NOMO-1 (cell line): ENCODE results near the gene AMPD3.
A peak's percentile ranks its signal among the peaks of the same experiment; 100 is the strongest.

ENCODE experiments used
- DNase-seq, 2 experiments: peaks; one replicate each; lab custom pipeline; 2025; ENCODE audit not compliant: unreplicated experiment in 2 of 2; lab: John Stamatoyannopoulos, UW

Gene AMPD3

DNA sequence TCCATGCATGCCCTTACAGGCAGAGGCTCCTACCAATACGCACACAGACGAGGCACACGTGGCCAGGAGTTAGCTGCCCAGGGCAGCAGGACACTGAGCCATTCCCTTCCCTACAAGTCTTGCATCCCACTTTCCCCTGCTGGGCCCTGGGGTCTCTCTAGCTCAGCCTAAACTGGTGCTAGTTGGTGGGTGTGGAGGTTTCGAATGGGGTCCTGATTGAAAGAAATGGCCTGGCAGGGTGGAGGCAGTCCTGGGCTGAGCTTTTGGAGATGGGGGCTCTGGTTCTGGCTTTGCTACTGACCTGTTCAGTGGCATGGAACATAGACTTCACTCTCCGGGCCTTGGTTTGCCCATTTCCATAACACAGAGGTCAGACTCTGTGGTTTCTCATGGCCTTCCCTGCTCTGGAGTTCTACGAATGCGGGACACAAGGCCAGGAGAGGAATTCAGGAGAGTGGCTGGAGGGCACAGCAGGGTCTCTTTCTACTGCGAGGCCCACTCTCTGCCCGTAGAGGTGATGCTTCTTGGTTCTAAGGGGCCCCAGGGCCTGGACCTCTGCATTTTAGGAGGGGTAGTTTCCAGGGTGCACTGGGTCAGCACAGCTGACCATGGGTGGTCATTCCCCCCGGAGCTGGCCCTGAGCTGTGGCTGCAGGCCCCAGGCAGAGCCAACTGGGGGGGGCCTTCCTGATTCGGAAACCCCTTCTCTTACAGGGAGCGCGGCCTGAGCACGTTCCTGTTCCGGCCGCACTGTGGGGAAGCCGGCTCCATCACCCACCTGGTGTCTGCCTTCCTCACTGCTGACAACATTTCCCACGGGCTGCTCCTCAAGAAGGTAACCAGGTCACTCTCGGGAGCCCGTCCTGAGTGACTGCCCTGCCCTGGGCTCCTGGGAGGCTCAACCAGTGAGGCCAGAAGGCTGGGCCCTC lies 46.0 kb downstream of the AMPD3 start:
- no peak for DNase-seq

DNA sequence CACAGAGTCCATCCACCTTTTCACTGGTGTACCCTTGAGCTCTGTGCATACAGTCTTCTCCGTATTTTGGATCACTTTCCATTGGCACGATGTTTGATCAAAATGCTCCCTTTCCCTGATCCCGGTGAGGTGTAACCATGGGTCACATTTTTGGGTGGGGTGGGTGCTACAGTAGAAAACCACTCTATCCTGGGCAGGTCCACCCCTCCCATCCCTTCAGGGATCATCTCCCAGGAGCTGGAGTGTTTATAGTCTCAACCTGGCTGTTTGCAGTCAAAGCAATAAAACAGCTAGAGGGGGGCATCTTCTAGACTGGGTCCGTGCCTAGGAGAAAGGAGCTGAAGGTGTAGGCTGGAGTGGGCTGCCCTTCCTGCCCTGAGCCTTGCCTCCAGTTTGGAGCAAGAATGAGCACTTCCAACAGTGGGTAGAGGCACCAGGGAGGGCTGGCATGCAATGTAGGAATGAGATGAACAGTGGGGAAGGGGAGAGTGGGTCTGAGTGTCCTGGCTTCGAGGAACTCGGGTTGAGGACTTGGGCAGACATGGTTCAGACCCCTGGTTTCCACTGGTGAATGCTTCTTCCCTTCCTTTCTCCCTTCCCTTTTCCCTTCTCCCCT lies 47.1 kb downstream of the AMPD3 start:
- DNase-seq = no peak

DNA sequence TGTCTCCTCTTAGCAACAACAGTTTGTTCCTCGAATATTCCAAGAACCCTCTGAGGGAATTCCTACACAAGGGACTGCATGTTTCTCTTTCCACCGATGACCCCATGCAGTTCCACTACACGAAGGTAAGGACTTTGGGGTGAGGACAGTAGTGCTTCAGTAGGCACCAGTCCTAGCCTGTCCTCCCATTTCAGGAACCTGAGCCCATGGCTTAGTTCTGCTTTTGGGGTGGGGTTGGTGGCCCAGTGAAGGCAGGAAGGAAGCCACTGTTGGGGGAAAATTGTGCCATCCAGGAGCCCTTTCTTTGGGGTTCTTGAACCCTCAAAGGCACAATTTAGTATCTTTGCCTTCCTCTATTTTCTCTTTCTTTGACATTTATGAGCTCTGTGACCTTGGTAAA lies 47.7 kb downstream of the AMPD3 start:
- peak; percentile 38 to 72 for DNase-seq

DNA sequence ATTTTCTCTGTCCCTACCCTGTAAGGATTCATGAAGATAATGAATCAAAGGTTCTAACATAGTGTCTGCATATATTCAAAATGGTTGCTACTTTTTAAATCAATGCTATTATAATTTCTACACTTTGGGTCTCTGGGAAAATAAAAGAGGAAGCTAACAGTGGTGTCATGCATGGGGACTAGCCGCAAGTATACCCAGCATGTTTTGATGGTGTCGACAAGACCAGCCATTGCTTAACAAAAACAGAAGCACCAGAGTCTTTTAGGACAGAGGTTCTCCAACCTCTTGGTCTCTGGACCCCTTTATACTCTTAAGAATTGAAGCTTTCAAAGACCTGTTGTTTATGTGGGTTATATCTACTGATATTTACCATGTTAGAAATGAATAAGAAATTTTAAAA lies 48.2 kb downstream of the AMPD3 start:
- peak; percentile 58 to 93 for DNase-seq

DNA sequence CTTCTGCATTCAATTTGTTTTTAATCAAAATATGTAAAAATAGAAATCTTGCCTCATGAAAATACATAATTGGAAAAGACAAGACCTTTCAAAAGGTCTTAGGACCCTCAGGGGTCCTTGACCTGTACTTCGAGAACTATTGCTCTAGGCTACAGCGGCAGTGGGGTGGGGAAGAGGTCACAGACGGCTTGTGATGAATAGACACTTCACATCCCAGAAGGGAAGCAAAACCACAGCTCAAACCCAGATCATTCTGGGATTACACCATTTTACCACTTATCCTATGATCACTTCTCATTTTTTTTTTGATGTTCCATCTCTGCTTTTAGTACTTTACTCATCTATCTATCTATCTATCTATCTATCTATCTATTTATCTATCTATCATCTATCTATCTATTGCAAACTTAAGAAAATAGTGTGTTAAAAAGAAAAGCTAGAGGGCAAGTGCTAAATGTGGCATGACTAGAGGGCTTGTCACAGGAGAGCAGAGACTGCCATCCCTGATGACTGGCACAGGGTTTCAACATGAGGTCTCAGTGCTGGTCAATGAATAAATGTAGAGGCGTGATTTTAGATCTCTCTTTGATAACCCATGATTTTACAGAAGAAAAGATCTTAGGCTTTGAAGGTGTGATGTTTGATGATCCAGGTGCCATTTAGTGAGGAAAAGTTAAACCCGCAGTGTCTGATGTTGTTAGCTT lies 48.9 kb downstream of the AMPD3 start:
- DNase-seq = peak; percentile 58 to 71

DNA sequence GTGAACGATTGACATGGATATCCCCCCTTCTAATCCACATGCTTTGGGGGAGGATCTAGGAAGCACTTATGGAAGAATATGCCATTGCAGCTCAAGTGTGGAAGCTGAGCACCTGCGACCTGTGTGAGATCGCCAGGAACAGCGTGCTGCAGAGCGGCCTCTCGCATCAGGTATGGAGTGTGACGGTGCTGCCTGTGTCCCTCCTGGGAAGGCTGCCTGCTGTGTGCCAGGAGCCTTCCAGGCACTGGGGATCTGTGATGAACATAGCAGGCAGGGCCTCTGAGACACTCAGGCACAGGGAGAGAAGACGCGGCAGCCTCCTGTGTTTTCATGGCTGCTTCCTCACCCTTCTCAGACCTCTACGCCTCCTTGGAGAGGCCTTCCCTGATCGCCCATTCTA lies 49.4 kb downstream of the AMPD3 start:
- no peak for DNase-seq

DNA sequence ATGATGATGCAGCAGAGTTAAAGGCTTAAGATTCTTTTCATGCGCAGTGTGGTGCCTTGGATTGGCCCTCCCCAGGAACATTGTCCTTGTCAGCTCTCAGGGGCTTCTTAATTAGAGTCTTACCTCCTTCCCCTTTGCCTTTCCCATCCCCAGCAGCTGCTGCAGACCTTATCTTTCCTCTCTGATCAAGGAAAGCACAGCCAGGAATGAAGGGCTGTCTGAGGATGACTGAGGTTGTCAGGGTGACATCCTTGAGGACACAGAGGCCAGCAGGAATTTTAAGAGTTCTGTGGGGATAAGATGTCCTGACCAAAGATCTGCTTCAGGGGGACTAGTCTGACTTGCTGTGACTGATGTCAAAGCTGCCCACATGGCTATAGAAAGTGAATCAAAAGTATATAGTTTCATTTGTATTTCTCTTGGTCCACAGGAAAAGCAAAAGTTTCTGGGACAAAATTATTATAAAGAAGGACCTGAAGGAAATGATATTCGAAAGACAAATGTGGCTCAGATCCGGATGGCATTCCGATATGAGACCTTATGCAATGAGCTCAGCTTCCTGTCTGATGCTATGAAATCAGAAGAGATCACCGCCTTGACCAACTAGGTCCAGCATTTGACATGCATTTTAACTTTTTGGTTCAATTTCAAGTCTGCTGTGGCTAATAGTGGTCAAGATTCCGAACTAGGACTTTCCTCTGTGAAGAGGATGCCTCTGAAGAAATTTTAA lies 50.4 kb downstream of the AMPD3 start:
- no peak for DNase-seq

DNA sequence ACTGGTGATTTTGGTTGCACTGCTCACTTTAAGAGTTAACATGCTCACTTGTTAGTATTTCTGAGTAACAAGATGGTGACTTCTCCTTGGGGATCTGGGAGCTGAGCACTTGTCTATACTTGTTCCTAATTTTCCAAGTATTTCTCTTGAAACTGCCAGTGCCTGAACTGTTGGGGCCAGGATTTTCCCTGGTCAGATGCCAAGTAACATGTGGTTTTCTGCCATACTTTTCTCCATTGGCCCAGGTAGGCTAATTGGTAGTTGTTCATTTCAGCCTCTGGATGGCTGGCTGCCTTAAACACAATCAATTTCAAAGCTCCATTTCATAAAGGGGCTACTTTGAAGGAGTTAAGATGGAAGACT lies 50.9 kb downstream of the AMPD3 start:
- no peak for DNase-seq

DNA sequence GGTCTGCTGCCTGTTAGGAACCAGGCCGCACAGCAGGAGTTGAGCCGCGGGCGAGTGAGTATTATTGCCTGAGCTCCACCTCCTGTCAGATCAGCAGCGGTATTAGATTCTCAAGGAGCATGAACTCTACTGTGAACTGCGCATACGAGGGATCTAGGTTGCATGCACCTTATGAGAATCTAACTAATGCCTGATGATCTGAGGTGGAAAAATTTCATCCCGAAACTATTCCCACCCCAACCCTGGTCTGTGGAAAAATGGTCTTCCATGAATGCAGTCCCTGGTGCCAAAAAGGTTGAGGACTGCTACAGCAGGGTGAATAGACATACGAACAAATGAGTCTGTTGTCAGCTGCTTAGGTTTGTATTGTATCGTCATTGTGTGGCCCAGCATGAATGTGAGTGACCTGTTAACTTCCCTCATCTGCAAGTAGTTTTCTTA lies 56.1 kb downstream of the AMPD3 start:
- DNase-seq = no peak

DNA sequence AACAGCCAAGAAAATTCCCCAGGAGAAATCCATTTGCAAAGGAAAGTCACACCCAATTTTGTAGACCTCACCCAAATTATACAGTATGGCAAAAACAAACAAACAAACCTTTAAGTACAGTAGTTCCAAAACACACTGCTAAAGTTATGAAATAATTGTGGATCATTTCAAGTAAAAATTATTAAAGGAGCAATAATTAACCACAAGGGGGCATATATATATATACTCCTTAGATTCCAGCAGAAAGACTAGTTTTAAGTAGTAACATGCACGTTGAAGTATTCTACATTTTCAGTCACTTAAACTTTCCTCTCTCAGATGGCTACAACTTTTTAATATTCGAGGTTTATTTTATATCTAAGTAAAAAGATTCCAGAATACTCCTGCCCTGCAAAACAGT lies 59.1 kb downstream of the AMPD3 start:
- DNase-seq = no peak

DNA sequence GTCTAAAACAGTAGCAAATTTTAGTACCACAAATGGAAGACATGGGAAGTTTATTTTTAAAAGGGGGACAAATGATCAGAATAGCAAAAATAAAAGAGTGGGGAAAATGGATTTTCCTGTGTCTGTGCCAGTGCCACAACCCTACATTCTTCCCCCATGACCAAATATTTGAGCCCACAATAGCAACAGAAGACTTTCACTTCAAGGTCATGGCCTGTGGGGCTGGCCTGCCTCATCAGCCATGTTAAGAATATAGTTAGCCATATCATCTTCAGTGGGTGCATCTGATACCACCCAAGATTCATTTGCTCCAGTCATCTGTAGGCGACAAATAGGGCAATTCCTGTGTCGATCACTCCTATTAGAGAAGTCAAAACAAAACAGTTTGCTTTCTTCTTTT lies 59.6 kb downstream of the AMPD3 start:
- no peak for DNase-seq

DNA sequence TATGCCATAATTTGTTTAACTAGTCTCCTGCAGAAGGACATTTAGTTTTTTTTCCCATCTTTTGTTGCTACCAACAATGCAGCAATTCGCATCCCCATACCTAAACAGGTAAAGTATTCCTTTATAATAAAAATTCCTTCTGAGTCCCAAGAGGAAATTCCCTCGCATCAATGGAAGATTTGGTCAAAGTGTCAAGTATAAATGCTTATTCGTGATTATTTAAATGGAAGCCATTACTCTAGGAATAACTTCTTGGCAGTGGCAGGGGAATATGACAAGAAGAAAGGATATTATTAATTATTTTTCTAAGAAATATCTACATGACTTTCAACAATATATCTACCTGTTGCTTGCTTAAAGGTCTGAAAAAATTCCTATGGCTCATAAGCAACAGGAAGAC lies 60.4 kb downstream of the AMPD3 start:
- DNase-seq = no peak

DNA sequence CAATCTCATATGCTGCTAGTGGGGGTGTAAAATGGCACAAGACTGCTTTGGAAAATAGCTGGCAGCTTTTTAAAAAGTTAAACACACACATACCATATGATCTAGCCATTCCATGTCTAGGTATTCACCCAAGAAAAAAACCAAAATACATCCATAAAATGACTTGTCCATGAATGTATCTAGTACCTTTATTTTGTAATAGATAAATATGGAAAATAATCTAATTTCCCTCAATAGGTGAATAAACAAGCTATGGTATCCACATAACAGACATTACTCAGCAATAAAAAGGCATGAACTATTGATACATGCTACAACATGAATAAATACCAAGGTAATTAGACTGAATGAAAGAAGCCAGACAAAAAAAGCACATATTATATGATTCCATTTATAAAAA lies 63.1 kb downstream of the AMPD3 start:
- no peak for DNase-seq

DNA sequence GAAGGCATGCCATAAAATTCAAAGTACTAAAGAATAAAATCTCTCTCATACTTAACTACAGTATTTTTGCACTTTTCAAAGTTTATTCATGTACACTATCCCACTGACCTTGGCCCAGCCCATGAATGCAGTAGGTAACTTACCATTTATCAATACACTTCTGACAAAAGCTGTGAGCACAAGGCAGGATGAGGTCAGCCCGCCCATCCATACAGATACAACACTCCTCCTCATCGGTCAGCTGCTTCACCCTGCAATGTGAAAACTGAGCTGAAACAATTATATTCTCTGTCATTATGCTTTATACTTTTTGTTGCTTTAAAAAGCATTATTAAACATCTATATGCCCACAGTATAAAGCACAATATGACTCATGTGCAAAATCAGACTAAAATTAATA lies 63.8 kb downstream of the AMPD3 start:
- no peak for DNase-seq

DNA sequence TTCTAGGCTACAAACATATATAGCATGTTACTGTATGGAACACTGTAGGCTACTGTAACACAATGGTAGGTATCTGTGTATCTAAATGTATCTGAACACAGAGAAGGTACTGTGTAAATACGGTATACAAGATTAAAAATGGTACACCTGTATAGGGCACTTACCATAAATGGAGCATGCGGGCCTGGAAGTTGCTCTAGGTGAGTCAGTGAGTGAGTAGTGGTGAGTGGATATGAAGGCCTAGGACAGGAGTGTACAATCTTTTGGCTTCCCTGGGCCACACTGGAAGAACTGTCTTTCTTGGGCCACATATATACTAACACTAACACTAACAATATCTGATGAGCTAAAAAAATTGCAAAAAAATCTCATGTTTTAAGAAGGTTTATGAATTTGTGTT lies 64.6 kb downstream of the AMPD3 start:
- no peak for DNase-seq

DNA sequence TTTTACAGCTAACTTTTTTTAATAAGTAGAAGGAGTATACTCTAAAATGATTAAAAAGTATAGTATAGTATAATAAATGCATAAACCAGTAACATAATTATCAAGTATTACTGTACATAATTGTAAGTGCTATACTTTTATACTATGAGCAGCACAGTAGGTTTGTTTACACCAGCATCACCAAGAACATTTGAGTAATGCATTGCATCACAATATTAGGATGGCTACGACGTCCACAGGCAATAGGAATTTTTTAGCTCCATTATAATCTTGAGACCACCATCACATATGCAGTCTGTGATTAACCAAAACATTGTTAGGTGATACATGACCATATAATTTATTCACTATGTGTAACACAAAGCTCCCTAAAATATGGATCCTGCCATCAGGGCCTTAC lies 65.5 kb downstream of the AMPD3 start:
- DNase-seq = no peak

DNA sequence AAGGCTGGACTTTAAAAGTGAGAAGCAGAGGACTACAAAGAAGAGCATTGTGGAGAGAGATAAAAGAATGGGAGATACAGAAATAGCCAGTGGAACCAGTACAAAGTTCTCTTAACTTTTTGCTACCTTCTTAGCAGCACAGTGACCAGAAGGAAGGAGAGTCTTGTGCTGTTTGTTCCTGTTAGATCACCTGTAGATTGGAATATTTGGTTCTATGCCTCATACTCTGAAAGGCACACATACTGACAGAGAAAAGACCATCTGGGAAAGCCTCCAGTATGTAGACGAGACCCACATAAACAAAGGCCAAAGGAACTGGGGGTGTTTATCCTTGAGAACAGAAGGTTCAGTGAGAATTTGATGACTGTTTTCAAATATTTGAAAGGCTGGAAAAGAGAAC lies 67.2 kb downstream of the AMPD3 start:
- no peak for DNase-seq

DNA sequence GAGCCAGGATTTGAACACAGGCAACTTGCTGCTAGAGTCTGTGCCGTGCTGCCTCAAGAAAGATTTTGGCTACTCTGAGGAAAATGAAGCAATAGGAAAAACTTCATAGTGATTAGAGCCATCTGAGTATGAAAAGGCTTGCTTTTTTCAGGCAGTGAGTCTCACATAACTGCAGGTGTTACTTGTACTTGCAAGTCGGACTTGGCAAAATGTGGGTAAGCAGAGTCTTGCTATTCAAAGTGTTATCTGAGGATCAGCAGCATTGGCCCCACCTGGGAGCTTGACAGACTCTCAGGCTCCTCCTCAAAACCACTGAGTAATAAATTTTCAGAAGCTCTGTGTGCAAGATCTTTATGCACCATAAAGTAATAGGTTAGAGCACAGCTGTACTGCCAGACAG lies 67.9 kb downstream of the AMPD3 start:
- DNase-seq = no peak

DNA sequence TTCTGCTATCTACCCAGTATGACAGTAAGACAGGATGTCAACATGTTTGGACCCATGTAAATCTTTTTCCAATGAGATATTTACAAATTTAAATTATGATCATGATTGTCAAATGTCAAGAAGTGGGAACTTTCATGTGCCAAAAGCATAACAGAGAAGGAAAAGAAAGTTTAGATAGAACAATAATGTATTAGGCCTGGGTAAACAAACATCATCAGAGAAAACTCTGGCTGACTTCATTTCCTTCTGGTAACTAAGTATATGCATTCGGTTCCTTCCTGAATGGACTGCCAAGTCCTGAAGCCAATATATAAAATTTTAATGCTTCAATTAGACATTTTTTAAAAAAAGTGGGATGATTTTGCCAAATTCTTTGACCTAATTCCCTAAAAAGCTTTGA lies 69.4 kb downstream of the AMPD3 start:
- no peak for DNase-seq

DNA sequence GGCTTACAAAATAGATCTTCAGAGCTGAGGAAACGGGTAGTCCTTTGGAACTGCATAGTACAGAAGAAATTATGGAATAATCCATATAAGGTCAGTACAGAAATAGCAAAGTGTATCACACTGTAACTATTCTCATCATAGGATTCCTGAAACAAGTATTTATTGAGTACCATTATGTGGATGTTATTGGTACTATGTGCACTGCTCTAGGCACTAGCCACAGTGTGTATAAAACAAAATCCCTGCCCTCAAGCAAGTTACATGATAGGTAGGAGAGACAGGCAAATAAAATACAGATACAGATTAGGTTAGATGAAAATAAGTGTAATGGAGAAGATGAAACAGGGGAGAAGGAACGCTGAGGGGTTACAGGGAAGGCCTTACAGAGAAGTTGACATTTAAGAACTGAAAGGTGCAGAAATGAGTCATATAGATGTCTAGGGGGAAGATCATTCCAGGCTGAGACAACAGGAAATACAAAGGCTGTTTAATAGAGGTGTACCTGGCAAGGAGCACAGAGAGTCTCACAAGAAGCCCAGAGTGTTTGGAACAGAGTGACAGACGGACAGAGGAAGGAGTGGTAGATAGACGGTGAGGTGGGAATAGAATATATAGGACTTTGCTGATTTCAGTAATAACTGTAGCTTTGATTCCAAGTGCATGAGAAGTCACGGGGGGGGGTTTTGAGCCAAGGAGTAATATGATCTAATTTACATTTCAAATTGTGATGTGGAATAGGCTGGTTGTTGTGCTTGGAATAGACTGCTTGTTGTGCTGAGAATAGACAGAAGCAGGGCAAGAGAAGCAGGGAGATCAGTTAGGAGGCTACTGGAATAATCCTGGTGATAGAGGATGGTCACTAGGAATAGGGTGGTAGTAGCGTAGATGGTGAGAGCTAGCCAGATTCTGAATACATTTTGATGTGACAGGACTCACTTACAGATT lies 72.2 kb downstream of the AMPD3 start:
- DNase-seq = no peak
